HepG2 (cell line): ENCODE results near the gene LCAT. TPM values are rescaled to one million over a fixed set of nuclear protein-coding genes. Genes with fewer than 3 reads are reported as not detected.

Experiments used
- CEBPB ChIP-seq: IDR thresholded peaks from 2 replicates; pipeline ENCODE4 v1.6.1; 2011; ENCODE audit warnings: low read depth, low read length, improper control_type of control experiment, borderline replicate concordance
- ETV6 ChIP-seq: sonication (generic); formaldehyde crosslinking; conservative IDR thresholded peaks from 2 replicates; pipeline ENCODE4 v1.4.0; 2020; ENCODE audit warnings: missing genetic modification reagents
- HDAC2 ChIP-seq: sonication (generic); formaldehyde crosslinking; IDR thresholded peaks from 2 replicates; pipeline ENCODE4 v1.4.0; 2020; ENCODE audit warnings: missing genetic modification reagents
- HHEX ChIP-seq: IDR thresholded peaks from 2 replicates; pipeline ENCODE4 v1.6.1; 2016; ENCODE audit warnings: control low read depth
- HNF4A ChIP-seq: sonication (generic); formaldehyde crosslinking; IDR thresholded peaks from 2 replicates; pipeline ENCODE4 v1.4.0; 2020; ENCODE audit warnings: missing genetic modification reagents
- KDM1A ChIP-seq: IDR thresholded peaks from 2 replicates; pipeline ENCODE4 v1.6.1; 2016; ENCODE audit warnings: missing compliant biosample characterization
- KLF12 ChIP-seq: sonication (generic); formaldehyde crosslinking; IDR thresholded peaks from 2 replicates; pipeline ENCODE4 v1.4.0; 2020; ENCODE audit warnings: missing genetic modification reagents, borderline replicate concordance
- PAF1 ChIP-seq: IDR thresholded peaks from 2 replicates; pipeline ENCODE4 v1.6.1; 2016; ENCODE audit warnings: missing genetic modification reagents, missing compliant biosample characterization
- POLR2G ChIP-seq: fragments of 200-400 bp; formaldehyde crosslinking; IDR thresholded peaks from 2 replicates; pipeline ENCODE4 v1.6.1; 2018; ENCODE audit warnings: mild to moderate bottlenecking, low read depth, low read length, moderate library complexity
- ZNF543 ChIP-seq: sonication (generic); formaldehyde crosslinking; IDR thresholded peaks from 2 replicates; pipeline ENCODE4 v1.4.0; 2020; ENCODE audit warnings: mild to moderate bottlenecking, missing genetic modification reagents
- ZNF549 ChIP-seq: sonication (generic); formaldehyde crosslinking; IDR thresholded peaks from 2 replicates; pipeline ENCODE4 v1.5.0; 2020; ENCODE audit warnings: missing genetic modification reagents
- ZNF563 ChIP-seq: sonication (generic); formaldehyde crosslinking; IDR thresholded peaks from 2 replicates; pipeline ENCODE4 v1.8.0; 2022; ENCODE audit warnings: mild to moderate bottlenecking, moderate library complexity, missing genetic modification reagents
- ZNF570 ChIP-seq: sonication (generic); formaldehyde crosslinking; IDR thresholded peaks from 2 replicates; pipeline ENCODE4 v1.4.0; 2020; ENCODE audit warnings: mild to moderate bottlenecking, missing genetic modification reagents, borderline replicate concordance
- polyA plus RNA-seq, 8 experiments: library from polyadenylated mRNA; depleted of rRNA in 3 of 8; stranded (reverse) in 7 of 8; unstranded in 1 of 8; fragments of >200 nt; fragmentation: Illumina TruSeq in 4 of 8; extraction: Trizol in 4 of 8; gene quantifications; 2 replicates each; pipeline versions ENCODE4 v1.2.1 to v1.2.3, GENCODE V29; 2011 to 2016; ENCODE audit warnings: low read depth in 4 of 8, missing spikeins in 1 of 8, mixed read lengths in 1 of 8; ENCODE audit not compliant: insufficient read depth in 1 of 8
- total RNA-seq, 5 experiments: library from RNA; depleted of rRNA; stranded (reverse); fragments of >200 nt; fragmentation: Illumina TruSeq; extraction: Trizol; gene quantifications; 2 replicates each; pipeline ENCODE4 v1.2.3, GENCODE V29; 2016; ENCODE audit warnings: low read depth in 1 of 5
- TF ChIP-seq, protein P1 (sequence below): IDR thresholded peaks from 2 replicates; pipeline ENCODE4 v1.6.1; 2016; ENCODE audit warnings: low read depth, borderline replicate concordance
- TF ChIP-seq, protein P2 (sequence below): sonication (generic); formaldehyde crosslinking; IDR thresholded peaks from 2 replicates; pipeline ENCODE4 v1.4.0; 2020; ENCODE audit warnings: mild to moderate bottlenecking, low read depth, missing genetic modification reagents
- TF ChIP-seq, protein P3 (sequence below): IDR thresholded peaks from 2 replicates; pipeline ENCODE4 v1.6.1; 2012; ENCODE audit warnings: low read depth, low read length, improper control_type of control experiment
- TF ChIP-seq, protein P4 (sequence below): sonication (generic); formaldehyde crosslinking; IDR thresholded peaks from 2 replicates; pipeline ENCODE4 v1.9.0; 2021; ENCODE audit warnings: missing genetic modification reagents, borderline replicate concordance
- TF ChIP-seq, protein P5 (sequence below): sonication (generic); formaldehyde crosslinking; IDR thresholded peaks from 2 replicates; pipeline ENCODE4 v1.4.0; 2020; ENCODE audit warnings: mild to moderate bottlenecking, missing genetic modification reagents
- TF ChIP-seq, protein P6 (sequence below): sonication (generic); formaldehyde crosslinking; IDR thresholded peaks from 2 replicates; pipeline ENCODE4 v1.4.0; 2020; ENCODE audit warnings: missing genetic modification reagents
- TF ChIP-seq, protein P7 (sequence below): sonication (generic); formaldehyde crosslinking; IDR thresholded peaks from 2 replicates; pipeline ENCODE4 v1.4.0; 2020; ENCODE audit warnings: missing genetic modification reagents, mild to moderate bottlenecking, borderline replicate concordance

The LCAT gene
- total and polyA plus RNA-seq, 2 of the 13 experiments (the other 11 are each of a cell fraction or from before 2014, with no cell fraction given): 36.1 to 38.9 TPM

DNA sequence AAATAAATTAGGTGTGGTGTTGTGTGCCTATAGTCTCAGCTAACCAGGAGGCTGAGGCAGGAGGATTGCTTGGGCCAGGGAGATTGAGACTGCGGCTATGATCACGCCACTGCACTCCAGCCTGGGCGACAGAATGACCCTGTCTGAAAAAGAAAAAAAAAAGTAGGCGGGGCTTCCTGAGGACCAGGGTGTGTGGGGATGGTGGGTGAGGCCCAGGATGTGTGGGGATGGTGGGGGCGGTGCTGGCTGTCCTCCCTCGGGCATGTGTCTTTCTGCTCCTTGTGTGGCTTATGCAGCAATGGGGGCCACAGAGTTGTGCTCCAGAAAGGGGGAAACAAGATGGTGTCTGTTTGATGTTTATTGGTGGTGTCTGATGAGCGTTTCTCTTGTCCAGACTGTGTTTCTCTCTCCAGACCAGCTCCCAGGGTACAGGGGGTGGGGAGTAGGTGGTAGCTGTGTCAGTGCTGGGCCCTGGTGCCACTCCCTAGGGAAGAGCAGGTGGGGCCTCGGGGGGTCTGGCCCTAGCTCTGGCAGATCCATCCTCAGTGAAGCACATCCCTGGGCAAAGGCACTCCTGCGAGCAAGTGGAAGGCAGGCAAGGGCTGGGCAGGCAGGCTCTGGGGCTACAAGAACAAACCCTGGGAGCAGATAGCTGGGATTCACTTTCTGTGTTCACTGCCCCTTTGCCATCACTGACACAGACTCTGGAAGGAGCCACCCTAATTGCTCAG lies 2.3 kb downstream of the LCAT start (continued):
- TF ChIP-seq, protein P1, sequence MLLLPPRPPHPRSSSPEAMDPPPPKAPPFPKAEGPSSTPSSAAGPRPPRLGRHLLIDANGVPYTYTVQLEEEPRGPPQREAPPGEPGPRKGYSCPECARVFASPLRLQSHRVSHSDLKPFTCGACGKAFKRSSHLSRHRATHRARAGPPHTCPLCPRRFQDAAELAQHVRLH (CRISPR knock-in tag): no peak
- TF ChIP-seq ZNF543 (CRISPR knock-in tag) (peak; percentile 4; the same call in 1 of the 2 replicates), ZNF549 (CRISPR knock-in tag) (no peak), POLR2G (peak; percentile 52), ETV6 (no peak), HDAC2 (CRISPR knock-in tag) (no peak), HNF4A (CRISPR knock-in tag) (0 out of 2 replicates have a peak, but pooled peaks have one; percentile 19), ZNF563 (CRISPR knock-in tag) (peak; percentile 56; the same call in 1 of the 2 replicates), ZNF570 (CRISPR knock-in tag) (no peak), KDM1A (no peak), CEBPB (no peak), PAF1 (CRISPR knock-in tag) (0 out of 2 replicates have a peak, but pooled peaks have one; percentile 66), HHEX (CRISPR knock-in tag) (0 out of 2 replicates have a peak, but pooled peaks have one; percentile 28), KLF12 (CRISPR knock-in tag) (0 out of 2 replicates have a peak, but pooled peaks have one; percentile 26)
- TF ChIP-seq, protein P2, sequence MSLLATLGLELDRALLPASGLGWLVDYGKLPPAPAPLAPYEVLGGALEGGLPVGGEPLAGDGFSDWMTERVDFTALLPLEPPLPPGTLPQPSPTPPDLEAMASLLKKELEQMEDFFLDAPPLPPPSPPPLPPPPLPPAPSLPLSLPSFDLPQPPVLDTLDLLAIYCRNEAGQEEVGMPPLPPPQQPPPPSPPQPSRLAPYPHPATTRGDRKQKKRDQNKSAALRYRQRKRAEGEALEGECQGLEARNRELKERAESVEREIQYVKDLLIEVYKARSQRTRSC (CRISPR knock-in tag): 0 out of 2 replicates have a peak, but pooled peaks have one; percentile 5
- TF ChIP-seq, protein P3, sequence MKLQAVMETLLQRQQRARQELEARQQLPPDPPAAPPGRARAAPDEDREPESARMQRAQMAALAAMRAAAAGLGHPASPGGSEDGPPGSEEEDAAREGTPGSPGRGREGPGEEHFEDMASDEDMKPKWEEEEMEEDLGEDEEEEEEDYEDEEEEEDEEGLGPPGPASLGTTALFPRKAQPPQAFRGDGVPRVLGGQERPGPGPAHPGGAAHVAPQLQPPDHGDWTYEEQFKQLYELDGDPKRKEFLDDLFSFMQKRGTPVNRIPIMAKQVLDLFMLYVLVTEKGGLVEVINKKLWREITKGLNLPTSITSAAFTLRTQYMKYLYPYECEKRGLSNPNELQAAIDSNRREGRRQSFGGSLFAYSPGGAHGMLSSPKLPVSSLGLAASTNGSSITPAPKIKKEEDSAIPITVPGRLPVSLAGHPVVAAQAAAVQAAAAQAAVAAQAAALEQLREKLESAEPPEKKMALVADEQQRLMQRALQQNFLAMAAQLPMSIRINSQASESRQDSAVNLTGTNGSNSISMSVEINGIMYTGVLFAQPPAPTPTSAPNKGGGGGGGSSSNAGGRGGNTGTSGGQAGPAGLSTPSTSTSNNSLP: no peak
- TF ChIP-seq, protein P4, sequence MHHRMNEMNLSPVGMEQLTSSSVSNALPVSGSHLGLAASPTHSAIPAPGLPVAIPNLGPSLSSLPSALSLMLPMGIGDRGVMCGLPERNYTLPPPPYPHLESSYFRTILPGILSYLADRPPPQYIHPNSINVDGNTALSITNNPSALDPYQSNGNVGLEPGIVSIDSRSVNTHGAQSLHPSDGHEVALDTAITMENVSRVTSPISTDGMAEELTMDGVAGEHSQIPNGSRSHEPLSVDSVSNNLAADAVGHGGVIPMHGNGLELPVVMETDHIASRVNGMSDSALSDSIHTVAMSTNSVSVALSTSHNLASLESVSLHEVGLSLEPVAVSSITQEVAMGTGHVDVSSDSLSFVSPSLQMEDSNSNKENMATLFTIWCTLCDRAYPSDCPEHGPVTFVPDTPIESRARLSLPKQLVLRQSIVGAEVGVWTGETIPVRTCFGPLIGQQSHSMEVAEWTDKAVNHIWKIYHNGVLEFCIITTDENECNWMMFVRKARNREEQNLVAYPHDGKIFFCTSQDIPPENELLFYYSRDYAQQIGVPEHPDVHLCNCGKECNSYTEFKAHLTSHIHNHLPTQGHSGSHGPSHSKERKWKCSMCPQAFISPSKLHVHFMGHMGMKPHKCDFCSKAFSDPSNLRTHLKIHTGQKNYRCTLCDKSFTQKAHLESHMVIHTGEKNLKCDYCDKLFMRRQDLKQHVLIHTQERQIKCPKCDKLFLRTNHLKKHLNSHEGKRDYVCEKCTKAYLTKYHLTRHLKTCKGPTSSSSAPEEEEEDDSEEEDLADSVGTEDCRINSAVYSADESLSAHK (CRISPR knock-in tag): no peak
- TF ChIP-seq, protein P5, sequence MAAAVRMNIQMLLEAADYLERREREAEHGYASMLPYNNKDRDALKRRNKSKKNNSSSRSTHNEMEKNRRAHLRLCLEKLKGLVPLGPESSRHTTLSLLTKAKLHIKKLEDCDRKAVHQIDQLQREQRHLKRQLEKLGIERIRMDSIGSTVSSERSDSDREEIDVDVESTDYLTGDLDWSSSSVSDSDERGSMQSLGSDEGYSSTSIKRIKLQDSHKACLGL: 0 out of 2 replicates have a peak, but pooled peaks have one; percentile 58
- TF ChIP-seq, protein P6, sequence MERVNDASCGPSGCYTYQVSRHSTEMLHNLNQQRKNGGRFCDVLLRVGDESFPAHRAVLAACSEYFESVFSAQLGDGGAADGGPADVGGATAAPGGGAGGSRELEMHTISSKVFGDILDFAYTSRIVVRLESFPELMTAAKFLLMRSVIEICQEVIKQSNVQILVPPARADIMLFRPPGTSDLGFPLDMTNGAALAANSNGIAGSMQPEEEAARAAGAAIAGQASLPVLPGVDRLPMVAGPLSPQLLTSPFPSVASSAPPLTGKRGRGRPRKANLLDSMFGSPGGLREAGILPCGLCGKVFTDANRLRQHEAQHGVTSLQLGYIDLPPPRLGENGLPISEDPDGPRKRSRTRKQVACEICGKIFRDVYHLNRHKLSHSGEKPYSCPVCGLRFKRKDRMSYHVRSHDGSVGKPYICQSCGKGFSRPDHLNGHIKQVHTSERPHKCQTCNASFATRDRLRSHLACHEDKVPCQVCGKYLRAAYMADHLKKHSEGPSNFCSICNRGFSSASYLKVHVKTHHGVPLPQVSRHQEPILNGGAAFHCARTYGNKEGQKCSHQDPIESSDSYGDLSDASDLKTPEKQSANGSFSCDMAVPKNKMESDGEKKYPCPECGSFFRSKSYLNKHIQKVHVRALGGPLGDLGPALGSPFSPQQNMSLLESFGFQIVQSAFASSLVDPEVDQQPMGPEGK (CRISPR knock-in tag): no peak
- TF ChIP-seq, protein P7, sequence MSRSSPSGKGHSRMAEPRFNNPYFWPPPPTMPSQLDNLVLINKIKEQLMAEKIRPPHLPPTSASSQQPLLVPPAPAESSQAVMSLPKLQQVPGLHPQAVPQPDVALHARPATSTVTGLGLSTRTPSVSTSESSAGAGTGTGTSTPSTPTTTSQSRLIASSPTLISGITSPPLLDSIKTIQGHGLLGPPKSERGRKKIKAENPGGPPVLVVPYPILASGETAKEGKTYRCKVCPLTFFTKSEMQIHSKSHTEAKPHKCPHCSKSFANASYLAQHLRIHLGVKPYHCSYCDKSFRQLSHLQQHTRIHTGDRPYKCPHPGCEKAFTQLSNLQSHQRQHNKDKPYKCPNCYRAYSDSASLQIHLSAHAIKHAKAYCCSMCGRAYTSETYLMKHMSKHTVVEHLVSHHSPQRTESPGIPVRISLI (CRISPR knock-in tag): peak; percentile 59; the same call in 1 of the 2 replicates
